ENCODE measurements around the gene RUNX2. TPM values are rescaled to one million over a fixed set of nuclear protein-coding genes. Genes with fewer than 3 reads are reported as not detected.
"Not testable (repeated sequence)": the region's sequence is repeated elsewhere in the genome, so short reads cannot be mapped to it uniquely, and the experiment has no call there.

Gene RUNX2
- total RNA-seq, 1 donor from 2014 or later: 0.79 TPM

GRCh38 chr6:45560321-45560820, 232.2 kb downstream of the RUNX2 start:
- DNase-seq; ATAC-seq; intact Hi-C loops (cut with micrococcal nuclease): not testable (repeated sequence)

DNA sequence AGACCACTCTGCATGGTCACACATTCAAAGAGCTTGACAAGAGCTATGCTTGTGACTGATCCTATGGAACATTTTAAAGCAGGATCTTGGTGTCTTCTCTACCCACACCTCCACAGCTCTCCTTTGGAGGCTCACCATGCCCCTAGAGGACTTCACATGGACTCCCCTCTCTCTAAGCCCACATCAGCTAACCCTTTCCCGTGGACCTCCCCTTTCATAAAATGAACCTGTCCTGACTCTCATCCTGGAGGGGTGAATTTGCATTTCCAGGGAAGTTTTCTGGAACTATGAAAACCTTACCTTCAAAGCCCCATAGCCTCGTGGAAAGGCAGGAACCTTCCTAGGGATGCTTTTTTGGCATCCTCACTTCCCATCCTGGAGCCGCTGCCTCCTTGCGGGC, 234.0 kb downstream of the RUNX2 start:
- ATAC-seq (no peak), DNase-seq (no peak)
- intact Hi-C loops (cut with micrococcal nuclease): no loop called here

- intact Hi-C loops (cut with micrococcal nuclease): no loop called here
- ATAC-seq (no peak), DNase-seq (no peak)
Observed at GRCh38 chr6:45563041-45563440, 234.9 kb downstream of the RUNX2 start.

- ATAC-seq (peak; percentile 87), DNase-seq (no peak)
- intact Hi-C loops (cut with micrococcal nuclease): no loop called here
Observed at GRCh38 chr6:45563844-45564243, 235.7 kb downstream of the RUNX2 start.

GRCh38 chr6:45566882-45567281, 238.8 kb downstream of the RUNX2 start:
- no peak for DNase-seq
- intact Hi-C loops (cut with micrococcal nuclease): no loop called here
- no peak for ATAC-seq

DNA sequence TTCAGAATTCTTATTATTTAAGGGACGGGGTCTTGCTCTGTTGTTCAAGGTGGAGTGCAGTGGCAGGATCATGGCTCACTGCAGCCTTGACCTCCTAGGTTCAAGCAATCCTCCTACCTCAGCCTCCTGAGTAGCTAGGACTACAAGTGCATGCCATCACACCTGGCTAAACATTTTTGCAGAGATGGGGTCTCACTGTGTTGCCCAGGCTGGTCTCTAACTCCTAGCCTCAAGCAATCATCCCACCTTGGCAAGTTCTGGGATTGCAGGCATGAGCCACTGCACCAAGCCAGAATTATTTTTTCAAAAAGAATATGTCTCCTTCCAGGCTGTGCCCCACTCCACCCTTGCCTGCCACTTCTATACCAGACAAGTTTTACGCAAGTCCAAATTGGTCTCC, 239.7 kb downstream of the RUNX2 start:
- DNase-seq (no peak), ATAC-seq (no peak)
- intact Hi-C loops (cut with micrococcal nuclease): no loop called here

DNA sequence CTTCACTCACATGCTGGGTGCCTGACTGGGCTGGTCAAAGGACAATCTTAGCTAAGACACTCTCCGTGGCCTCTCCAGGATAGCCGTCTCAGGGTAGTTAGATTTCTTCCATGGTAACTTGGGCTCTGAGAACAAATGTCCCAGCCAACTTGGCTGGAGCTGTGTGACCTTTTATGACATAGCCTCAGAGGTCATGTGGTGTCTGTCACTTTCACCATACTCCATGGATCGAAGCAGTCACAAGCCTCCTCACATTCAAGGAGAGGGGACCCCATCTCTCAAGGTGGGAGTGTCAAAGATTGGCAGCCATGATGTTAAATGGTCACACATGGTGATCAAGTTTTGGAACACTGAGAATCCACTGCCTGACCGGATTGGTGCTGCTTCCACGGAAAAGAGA, 240.5 kb downstream of the RUNX2 start:
- ATAC-seq (peak; percentile 23), DNase-seq (no peak)
- intact Hi-C loops (cut with micrococcal nuclease): no loop called here

- peak; percentile 65 for DNase-seq
- intact Hi-C loops (cut with micrococcal nuclease): no loop called here
- peak; percentile 85 for ATAC-seq
Observed at GRCh38 chr6:45569210-45569945, 241.2 kb downstream of the RUNX2 start.

DNA sequence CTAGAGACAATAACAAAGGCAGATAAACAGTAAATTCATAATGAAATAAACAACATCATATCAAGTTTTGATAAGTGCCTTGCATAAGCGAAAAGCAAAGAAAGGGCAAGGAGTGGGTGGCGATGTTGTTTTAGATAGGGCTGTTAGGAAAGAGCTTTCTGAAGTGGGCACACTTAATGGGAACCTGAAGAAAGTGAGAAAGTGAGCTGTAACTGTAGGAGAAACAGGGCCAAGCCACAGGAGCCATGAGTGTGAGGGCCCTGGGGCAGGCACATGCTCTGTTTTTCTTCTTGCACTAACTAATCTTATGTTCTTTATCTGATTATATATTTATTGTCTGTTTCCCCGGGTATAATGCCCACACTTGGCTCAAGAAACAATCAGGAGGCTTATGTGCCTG, 243.0 kb downstream of the RUNX2 start:
- DNase-seq (no peak), ATAC-seq (no peak)
- intact Hi-C loops (cut with micrococcal nuclease): no loop called here

- DNase-seq (no peak), ATAC-seq (no peak)
- intact Hi-C loops (cut with micrococcal nuclease): no loop called here
Observed at GRCh38 chr6:45572833-45573232, 244.7 kb downstream of the RUNX2 start.

- no peak for DNase-seq
- no peak for ATAC-seq
- intact Hi-C loops (cut with micrococcal nuclease): no loop called here
Observed at GRCh38 chr6:45574014-45574461, 245.9 kb downstream of the RUNX2 start.

- ATAC-seq: no peak
- intact Hi-C loops (cut with micrococcal nuclease): no loop called here
Observed at GRCh38 chr6:45574885-45575284, 246.8 kb downstream of the RUNX2 start.

DNA sequence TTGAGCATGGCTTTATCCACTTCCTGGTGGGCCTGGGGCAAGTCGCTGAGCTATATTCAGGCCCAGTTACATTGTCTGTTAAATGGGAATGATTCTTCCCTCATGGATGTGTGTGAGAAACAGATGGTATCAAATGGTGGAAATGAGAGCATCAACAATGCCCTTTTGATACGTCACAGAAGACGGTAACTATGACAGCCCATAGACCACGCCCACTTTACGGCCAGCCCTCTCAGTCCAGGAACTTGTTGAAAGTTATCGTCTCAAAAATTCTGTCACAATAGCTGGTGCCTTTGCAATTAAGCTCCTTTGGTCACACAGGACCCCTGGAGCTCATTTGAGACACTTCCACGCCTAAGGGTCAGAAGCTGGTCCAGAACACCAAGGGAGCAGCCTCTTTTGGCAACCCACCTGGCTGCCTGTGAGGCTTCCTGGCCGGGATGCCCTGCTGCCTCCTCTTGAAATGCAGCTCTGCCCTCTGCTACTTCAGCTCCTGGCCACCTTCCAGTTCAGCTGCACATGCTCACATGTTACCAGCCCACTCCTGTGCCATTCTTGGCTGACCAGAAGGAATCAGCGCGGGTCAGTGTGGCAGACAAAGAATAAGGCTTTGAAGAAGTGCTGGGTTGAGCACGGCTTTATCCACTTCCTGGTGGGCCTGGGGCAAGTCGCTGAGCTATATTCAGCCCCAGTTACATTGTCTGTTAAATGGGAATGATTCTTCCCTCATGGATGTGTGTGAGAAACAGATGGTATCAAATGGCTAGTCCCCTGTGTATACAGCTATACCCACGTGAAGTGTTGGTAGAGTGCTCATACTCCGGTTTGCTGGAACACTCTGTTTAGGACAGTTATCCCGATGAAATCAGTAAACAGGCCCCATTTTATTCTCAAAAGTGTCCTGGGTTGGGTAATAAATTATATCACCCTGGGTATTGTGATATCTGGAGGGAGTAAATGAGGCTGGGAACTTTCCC, 248.8 kb downstream of the RUNX2 start:
- intact Hi-C loops (cut with micrococcal nuclease): no loop called here
- DNase-seq (peak; percentile 80), ATAC-seq (peak; percentile 98)

More at GRCh38 chr6:45574885-45575284, 246.8 kb downstream of the RUNX2 start:
- no peak for DNase-seq

DNA sequence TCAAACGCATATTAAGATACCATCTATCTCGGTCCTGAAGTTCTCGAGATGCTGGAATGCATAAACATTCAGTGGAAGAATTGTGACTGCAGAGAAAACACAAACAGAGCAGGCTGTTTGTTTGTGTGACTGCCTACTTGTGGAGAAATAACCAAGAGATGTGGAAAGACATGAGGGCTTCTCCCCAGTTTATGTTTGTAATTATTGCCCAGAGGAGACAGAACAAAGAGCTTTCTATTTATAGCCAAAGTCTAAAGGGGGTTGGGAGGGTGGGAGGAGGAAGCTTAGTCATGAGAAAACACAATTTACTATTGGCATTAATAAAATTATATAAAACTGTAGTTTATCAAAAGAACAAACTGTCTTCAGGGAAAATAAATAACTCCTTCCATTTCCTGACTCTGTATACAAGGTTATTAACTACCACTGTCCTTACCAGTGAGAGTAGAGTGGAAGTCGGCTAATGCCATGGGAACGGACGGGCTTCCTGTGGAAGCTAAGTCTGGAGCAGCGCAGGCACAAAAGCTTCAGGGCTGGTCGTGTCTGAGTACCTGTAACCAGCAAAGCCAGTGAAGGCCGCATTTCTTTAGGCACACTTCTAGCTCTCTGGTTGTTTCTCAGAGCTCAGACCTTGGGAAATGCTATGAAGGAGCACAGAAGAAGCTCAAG, 249.8 kb downstream of the RUNX2 start:
- no peak for DNase-seq
- no peak for ATAC-seq
- intact Hi-C loops (cut with micrococcal nuclease): no loop called here

DNA sequence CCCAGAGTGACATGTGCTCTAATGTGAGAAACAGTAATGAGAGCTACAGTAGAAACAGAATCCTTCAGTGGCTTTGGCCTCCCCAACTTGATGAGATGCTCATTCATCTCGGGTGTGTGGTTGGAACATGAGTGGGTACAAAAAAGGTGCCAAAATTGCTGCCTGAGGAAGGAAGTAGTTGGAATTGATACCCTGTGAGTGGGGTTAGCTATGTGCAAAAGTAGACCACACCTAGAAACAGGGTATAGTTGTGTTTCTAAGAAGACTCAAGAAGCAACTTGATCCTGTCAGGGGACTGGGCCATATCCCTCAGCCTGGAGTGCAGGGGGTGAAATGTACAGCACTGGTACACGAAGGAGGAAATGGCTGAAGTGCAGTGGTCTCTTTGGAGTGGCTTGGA, 256.0 kb downstream of the RUNX2 start:
- no peak for ATAC-seq
- intact Hi-C loops (cut with micrococcal nuclease): no loop called here
- DNase-seq: no peak

- DNase-seq (no peak), ATAC-seq (no peak)
- intact Hi-C loops (cut with micrococcal nuclease): no loop called here
Observed at GRCh38 chr6:45586216-45587171, 258.4 kb downstream of the RUNX2 start.

DNA sequence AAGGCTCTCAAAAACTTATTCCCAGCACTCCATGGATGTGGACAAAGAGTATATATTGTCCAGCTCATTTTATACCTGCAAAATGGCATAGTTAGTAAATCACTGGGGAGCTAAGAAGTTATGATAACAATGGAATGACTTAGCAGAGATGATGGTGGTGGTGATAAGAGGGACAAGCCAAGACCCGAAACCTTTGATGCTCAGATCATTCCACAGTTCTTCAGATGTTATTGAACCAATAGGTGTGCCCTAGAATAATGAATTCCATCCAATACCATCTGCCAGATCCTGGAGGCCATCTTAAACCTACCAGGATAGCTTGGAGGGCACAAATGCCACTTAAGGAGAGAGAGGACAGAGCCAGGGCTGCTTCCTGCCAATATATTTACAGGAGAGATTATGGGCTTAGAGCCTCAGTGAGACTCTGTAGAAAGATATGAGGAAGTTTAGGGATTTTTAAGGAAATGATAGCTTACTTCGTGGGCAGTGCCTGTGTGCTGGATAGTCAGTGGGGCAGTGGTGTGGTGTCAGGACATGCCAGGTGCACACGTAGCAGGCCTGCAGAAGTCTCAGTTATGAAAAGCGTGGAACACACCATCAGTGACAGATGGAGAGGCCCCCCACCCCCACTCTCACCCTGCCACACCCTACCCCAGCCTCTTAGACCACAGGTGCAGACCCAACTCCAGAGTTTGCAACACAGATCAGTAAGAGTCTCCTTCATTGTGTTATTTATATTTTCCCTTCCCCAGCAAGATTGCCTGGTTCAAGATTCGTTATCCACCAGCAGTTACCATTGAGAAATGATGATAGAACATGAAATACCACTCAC, 259.3 kb downstream of the RUNX2 start:
- DNase-seq: no peak
- intact Hi-C loops (cut with micrococcal nuclease): no loop called here
- no peak for ATAC-seq

DNA sequence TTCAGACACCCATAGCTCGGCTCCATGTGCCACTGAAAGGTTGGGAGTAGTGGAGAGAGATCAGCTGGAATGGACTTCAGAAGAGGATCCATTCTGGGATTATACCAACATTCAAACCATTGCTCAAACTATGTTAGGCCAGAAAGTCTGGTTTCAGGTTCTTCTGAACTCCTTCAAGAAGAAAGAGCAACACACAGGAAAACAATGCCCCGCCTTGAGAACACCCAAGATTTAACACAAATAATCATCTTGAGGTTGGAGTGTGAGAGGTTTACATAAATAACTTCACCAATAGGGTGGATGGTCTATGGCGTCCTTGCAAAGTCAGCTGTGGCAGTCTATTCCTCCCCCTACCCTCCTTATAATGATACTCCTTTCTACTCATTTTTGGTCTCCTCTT, 261.2 kb downstream of the RUNX2 start:
- intact Hi-C loops (cut with micrococcal nuclease): no loop called here
- ATAC-seq (no peak), DNase-seq (no peak)

Data from left ventricle myocardium superior (tissue), 1 donor.